ENCODE measurements around the gene CGGBP1. TPM values are rescaled to one million over a fixed set of nuclear protein-coding genes. Genes with fewer than 3 reads are reported as not detected.

The CGGBP1 gene
- total and polyA plus RNA-seq, 11 donors = 23.6 to 58.8 (median 44.9) TPM

DNA sequence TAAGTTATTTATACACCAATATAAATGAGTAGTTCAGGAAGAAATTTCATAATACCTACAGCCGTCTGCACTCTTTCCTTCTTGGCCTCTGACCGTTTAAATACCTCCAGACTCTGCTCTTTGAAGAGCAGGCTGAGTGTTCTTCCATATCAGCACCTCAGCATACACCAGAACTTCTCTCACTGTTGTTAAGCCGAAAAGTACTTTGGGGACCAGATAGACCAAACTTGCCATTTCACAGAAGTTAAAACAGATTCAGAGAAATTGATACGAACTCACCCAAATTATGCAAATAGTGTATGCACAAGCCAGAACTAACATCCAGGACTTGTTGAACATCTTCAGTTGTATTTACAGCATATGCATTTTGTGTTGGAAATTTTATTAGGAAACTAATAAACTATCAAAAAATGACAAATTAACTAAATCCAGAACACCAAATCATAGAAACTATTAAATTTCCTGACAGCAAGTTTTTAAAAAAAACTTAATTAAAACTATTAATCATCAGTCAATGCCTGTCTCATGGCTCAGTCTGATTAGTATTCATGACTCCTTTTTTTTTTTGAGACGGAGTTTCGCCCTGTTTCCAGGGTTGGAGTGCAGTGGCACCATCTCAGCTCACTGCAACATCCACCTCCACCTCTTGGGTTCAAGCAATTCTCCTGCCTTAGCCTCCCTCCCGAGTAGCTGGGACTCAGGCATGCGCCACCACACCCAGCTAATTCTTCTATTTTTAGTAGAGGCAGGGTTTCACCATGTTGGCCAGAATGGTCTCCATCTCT, 24.1 kb downstream of the CGGBP1 start:
- no peak overlapping the region for H3K27ac ChIP-seq
- DNase-seq (no peak), ATAC-seq (no peak)
- TF ChIP-seq POLR2A (IDR thresholded peaks at IDR 0.05) = no peak
- TF ChIP-seq, protein P1, sequence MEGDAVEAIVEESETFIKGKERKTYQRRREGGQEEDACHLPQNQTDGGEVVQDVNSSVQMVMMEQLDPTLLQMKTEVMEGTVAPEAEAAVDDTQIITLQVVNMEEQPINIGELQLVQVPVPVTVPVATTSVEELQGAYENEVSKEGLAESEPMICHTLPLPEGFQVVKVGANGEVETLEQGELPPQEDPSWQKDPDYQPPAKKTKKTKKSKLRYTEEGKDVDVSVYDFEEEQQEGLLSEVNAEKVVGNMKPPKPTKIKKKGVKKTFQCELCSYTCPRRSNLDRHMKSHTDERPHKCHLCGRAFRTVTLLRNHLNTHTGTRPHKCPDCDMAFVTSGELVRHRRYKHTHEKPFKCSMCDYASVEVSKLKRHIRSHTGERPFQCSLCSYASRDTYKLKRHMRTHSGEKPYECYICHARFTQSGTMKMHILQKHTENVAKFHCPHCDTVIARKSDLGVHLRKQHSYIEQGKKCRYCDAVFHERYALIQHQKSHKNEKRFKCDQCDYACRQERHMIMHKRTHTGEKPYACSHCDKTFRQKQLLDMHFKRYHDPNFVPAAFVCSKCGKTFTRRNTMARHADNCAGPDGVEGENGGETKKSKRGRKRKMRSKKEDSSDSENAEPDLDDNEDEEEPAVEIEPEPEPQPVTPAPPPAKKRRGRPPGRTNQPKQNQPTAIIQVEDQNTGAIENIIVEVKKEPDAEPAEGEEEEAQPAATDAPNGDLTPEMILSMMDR (IDR thresholded peaks at IDR 0.05) = no peak
- no peaks in the 10 kb centered on the region for H3K9me3 ChIP-seq
- peaks cover 0 to 24% (median 3%) of the 10 kb centered on the region in 12 donors for H3K4me1 ChIP-seq
- no peak overlapping the region for H3K4me3 ChIP-seq
- H3K27me3 ChIP-seq = no peaks in the 10 kb centered on the region
- intact Hi-C loops (cut with DNase I) = no loop called here
- H3K36me3 ChIP-seq = no peaks in the 10 kb centered on the region
- 79 to 85% (median 80%) methylated on average over 8 of the region's 8 CpGs for WGBS, 4 donors

DNA sequence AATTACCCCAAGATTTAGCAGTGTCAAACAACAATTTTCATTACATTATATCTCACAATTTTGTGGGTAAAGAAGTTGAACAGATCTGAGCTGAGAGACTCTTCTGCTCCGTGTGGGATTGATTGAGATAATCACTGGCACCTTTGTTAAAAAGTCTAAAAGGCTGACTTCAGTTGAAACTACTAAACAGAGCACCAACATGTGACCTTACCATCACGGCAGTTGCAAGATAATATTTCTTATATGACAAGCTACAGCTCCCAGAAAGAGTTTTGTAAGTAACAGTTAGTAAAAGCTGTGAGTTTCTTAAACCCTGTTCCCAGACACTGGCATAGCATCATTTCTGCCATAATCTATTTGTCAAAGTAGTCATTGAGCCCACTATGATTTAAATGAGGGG, 25.0 kb downstream of the CGGBP1 start:
- H3K4me1 ChIP-seq = peaks cover 0 to 24% (median 3%) of the 10 kb centered on the region in 12 donors
- no peak for DNase-seq
- 20 to 36% (median 34%) methylated on average over 2 of the region's 2 CpGs for WGBS, 4 donors
- no peaks in the 10 kb centered on the region for H3K9me3 ChIP-seq
- no peak for ATAC-seq
- H3K36me3 ChIP-seq = no peaks in the 10 kb centered on the region
- no peak overlapping the region for H3K4me3 ChIP-seq
- H3K27ac ChIP-seq = no peak overlapping the region
- intact Hi-C loops (cut with DNase I) = no loop called here
- TF ChIP-seq, protein P1 (IDR thresholded peaks at IDR 0.05) = no peak
- TF ChIP-seq POLR2A (IDR thresholded peaks at IDR 0.05) = no peak
- no peaks in the 10 kb centered on the region for H3K27me3 ChIP-seq

DNA sequence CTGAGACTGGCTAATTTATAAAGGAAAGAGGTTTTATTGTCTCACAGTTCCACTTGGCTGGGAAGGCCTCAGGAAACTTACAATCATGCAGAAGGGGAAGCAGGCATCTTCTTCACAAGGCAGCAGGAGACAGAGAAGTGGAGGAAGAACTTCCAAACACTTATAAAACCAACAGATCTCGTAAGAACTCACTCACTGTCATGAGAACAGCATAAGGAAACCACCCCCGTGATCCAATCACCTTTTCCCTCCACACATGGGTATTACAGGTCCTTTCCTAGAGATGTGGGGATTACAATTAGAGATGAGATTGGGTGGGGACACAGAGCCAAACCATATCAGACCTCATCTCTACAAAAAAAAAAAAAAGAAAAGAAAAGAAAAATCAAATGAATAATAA, 25.7 kb downstream of the CGGBP1 start:
- ATAC-seq (no peak), DNase-seq (no peak)
- no peaks in the 10 kb centered on the region for H3K27me3 ChIP-seq
- H3K4me3 ChIP-seq = no peak overlapping the region
- peaks cover 0 to 7% (median 0%) of the 10 kb centered on the region in 12 donors for H3K9me3 ChIP-seq
- H3K36me3 ChIP-seq = no peaks in the 10 kb centered on the region
- H3K27ac ChIP-seq = no peak overlapping the region
- intact Hi-C loops (cut with DNase I) = no loop called here
- TF ChIP-seq, protein P1 (IDR thresholded peaks at IDR 0.05) = no peak
- TF ChIP-seq POLR2A (IDR thresholded peaks at IDR 0.05) = no peak
- H3K4me1 ChIP-seq = peaks cover 0 to 24% (median 3%) of the 10 kb centered on the region in 12 donors
- WGBS, 4 donors = 90 to 93% (median 92%) methylated on average over 2 of the region's 2 CpGs

DNA sequence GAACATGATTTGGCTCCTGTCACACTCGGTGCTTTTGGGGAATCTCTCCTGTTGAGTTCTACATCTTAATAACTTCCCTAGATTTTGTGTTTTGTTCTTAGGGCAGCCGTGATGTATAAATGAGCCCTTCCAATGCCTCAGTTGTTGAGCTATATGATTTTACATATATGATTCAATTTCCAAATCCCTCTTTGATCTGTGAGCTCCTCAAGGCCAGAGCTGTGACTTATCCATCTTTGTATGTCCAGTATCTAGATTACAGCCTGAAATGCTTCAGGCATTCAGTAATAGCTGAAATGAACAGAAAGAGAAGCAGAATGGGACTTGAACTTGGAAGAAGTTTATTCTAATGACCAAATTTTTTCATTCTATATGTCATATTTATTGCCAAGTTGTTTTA, 26.6 kb downstream of the CGGBP1 start:
- ATAC-seq = no peak
- Histone ChIP-seq H3K4me1 (peaks cover 0 to 24% (median 3%) of the 10 kb centered on the region in 12 donors), H3K4me3 (peak overlapping the region; percentile 14 to 60 (median 44)), H3K27ac (peak overlapping the region in 11 of 12 donors; percentile 39 to 80 (median 64)), H3K9me3 (peaks cover 0 to 15% (median 3%) of the 10 kb centered on the region in 12 donors), H3K36me3 (no peaks in the 10 kb centered on the region), H3K27me3 (no peaks in the 10 kb centered on the region)
- intact Hi-C loops (cut with DNase I) = no loop called here
- 37 to 58% (median 53%) methylated on average over 2 of the region's 2 CpGs for WGBS, 4 donors
- no peak for DNase-seq
- TF ChIP-seq POLR2A (IDR thresholded peaks at IDR 0.05) = no peak
- TF ChIP-seq, protein P1 (IDR thresholded peaks at IDR 0.05) = no peak

All from heart left ventricle (tissue), 16 donors.